Suprapubic skin (tissue), 4 donors: ENCODE measurements around the gene GALNT17. TPM values are rescaled to one million over a fixed set of nuclear protein-coding genes. Genes with fewer than 3 reads are reported as not detected.

Experiments
- DNase-seq, 2 donors: peaks; one replicate each; pipeline ENCODE4 v3.0.0-alpha.2; 2019; ENCODE audit warnings: low spot score in 2 of 2
- H3K27ac ChIP-seq: fragments of 200-600 bp; sonication (generic); one replicate; pipeline ENCODE4 v1.5.1; 2019
- H3K27me3 ChIP-seq: fragments of 200-600 bp; sonication (generic); one replicate; pipeline ENCODE4 v1.5.1; 2019
- H3K36me3 ChIP-seq: fragments of 200-600 bp; sonication (generic); one replicate; pipeline ENCODE4 v1.5.1; 2019
- H3K4me1 ChIP-seq: fragments of 200-600 bp; sonication (generic); one replicate; pipeline ENCODE4 v1.5.1; 2019
- H3K4me3 ChIP-seq: fragments of 200-600 bp; sonication (generic); one replicate; pipeline ENCODE4 v1.5.1; 2019; ENCODE audit warnings: mild to moderate bottlenecking
- H3K9me3 ChIP-seq: fragments of 200-600 bp; sonication (generic); one replicate; pipeline ENCODE4 v1.5.1; 2019
- EP300 ChIP-seq: sonication (generic); formaldehyde crosslinking; IDR thresholded peaks from one replicate; pipeline ENCODE4 v1.6.1; 2017; ENCODE audit warnings: antibody characterized with exemption
- POLR2A ChIP-seq, 2 donors: fragments of 450-650 bp; IDR thresholded peaks; one replicate each; pipeline ENCODE4 v1.6.1; 2017; ENCODE audit warnings: antibody characterized with exemption in 2 of 2, mild to moderate bottlenecking in 2 of 2, moderate library complexity in 2 of 2
- POLR2AphosphoS5 ChIP-seq, 3 donors: sonication (generic); formaldehyde crosslinking; IDR thresholded peaks; one replicate each; pipeline ENCODE4 v1.6.1; 2017; ENCODE audit warnings: antibody characterized with exemption in 3 of 3
- WGBS: methylation state at CpG from one replicate; pipeline ENCODE4 v1.1.5; 2018; 5-methylcytosine and 5-hydroxymethylcytosine counted together
- total RNA-seq, 4 donors: library from RNA; depleted of rRNA; stranded (reverse); fragments of >200 nt; gene quantifications; one replicate each; pipeline ENCODE4 v1.1.0, GENCODE V29; 2016
- TF ChIP-seq, protein P1 (sequence below), 2 donors: fragments of 200-600 bp in 1 of 2; fragments of 450-650 bp in 1 of 2; sonication (generic) in 1 of 2; IDR thresholded peaks; one replicate each; pipeline ENCODE4 v1.5.1; 2016 to 2019; ENCODE audit warnings: antibody characterized with exemption in 2 of 2, mild to moderate bottlenecking in 1 of 2, moderate library complexity in 1 of 2

Gene GALNT17
- total RNA-seq, 4 donors from 2014 or later = 2.0 to 4.7 (median 2.7) TPM

DNA sequence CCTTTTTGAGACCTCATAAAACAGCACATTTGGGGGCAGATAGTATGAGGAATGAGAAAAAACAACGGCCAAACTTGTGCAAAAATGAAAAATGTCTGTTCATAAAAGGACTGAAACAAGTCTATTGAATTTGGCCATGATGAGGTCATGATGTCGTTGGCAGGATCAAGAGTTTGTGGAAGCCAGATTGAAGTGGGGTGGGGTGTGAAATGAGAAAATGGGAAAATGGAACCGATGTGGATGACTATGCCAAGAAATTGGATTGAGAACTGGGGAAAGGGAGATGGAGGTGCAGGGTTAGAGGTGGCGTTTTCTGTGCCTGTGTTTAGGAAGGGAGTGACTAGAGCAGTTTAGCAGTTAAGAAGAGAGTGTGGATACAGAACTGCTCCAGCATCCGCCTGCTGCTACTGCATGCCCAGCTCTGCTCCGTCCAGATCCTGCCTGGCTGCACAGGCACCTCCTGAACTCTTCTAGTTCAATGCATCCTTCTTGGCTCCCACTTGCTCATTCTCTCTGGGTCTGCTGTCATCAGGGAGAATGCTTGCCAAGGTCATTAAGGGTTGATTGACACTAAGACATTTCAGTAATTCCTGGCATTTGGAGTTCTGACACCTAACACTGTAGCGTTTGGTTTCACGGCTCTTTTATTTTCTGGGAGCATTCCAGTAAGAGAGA is 111.9 kb downstream of the GALNT17 start:
- Histone ChIP-seq H3K27me3 (no peaks in the 10 kb centered on the region), H3K4me1 (no peaks in the 10 kb centered on the region), H3K4me3 (no peak overlapping the region), H3K9me3 (no peaks in the 10 kb centered on the region), H3K36me3 (no peaks in the 10 kb centered on the region), H3K27ac (no peak overlapping the region)
- WGBS = 43% methylated on average over 8 of the region's 8 CpGs
- DNase-seq = no peak
- TF ChIP-seq EP300 (no peak), POLR2AphosphoS5 (IDR thresholded peaks at IDR 0.05) (no peak), POLR2A (IDR thresholded peaks at IDR 0.05) (no peak)
- TF ChIP-seq, protein P1, sequence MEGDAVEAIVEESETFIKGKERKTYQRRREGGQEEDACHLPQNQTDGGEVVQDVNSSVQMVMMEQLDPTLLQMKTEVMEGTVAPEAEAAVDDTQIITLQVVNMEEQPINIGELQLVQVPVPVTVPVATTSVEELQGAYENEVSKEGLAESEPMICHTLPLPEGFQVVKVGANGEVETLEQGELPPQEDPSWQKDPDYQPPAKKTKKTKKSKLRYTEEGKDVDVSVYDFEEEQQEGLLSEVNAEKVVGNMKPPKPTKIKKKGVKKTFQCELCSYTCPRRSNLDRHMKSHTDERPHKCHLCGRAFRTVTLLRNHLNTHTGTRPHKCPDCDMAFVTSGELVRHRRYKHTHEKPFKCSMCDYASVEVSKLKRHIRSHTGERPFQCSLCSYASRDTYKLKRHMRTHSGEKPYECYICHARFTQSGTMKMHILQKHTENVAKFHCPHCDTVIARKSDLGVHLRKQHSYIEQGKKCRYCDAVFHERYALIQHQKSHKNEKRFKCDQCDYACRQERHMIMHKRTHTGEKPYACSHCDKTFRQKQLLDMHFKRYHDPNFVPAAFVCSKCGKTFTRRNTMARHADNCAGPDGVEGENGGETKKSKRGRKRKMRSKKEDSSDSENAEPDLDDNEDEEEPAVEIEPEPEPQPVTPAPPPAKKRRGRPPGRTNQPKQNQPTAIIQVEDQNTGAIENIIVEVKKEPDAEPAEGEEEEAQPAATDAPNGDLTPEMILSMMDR (IDR thresholded peaks at IDR 0.05) = no peak

DNA sequence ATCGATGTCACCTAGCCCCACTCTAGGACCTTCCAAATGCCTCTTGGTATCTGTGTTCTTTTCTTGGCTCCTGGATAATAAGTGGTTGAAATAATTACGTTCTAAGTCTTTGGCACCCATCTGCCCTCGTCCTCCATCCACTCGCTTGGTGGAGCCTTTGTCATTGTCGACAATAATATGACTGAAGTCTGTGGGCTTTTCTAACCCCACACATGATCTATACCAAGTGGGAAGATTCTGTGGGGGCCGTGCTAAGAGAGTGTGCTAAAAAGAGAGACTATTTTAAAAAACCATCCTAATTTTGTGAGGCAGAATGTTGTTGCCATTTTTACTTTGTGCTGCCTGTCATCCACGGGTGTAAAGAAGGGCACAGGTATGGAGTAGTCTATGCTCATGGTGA is 113.1 kb downstream of the GALNT17 start:
- H3K9me3 ChIP-seq = no peaks in the 10 kb centered on the region
- no peak overlapping the region for H3K4me3 ChIP-seq
- no peaks in the 10 kb centered on the region for H3K4me1 ChIP-seq
- 87% methylated on average over 7 of the region's 7 CpGs for WGBS
- no peaks in the 10 kb centered on the region for H3K36me3 ChIP-seq
- no peak for DNase-seq
- H3K27ac ChIP-seq = no peak overlapping the region
- TF ChIP-seq, protein P1 (IDR thresholded peaks at IDR 0.05) = no peak
- TF ChIP-seq POLR2AphosphoS5 (IDR thresholded peaks at IDR 0.05) (no peak), EP300 (no peak), POLR2A (IDR thresholded peaks at IDR 0.05) (no peak)
- no peaks in the 10 kb centered on the region for H3K27me3 ChIP-seq

DNA sequence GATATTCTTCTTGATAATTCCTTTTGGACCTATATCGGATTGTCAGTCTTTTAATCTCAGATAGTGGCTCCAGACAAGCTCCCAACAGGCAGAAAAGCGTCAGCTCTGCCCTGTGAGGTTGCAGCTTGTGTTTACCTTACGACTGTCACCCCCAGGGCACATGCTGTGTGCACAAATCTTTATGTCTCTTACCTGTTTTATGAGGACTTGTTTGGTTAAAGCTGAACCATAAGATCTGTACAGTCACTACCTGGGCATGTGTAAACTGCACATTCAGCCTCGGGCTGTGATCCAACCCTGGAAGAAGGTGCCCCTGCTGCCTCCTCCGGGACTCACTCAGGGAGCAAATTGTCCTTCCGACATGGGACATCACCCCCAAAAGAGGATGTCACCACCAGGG is 119.8 kb downstream of the GALNT17 start:
- Histone ChIP-seq H3K27ac (no peak overlapping the region), H3K27me3 (no peaks in the 10 kb centered on the region), H3K4me3 (no peak overlapping the region), H3K36me3 (no peaks in the 10 kb centered on the region), H3K4me1 (no peaks in the 10 kb centered on the region), H3K9me3 (no peaks in the 10 kb centered on the region)
- WGBS = 51% methylated on average over 6 of the region's 6 CpGs
- no peak for TF ChIP-seq POLR2A (IDR thresholded peaks at IDR 0.05)
- TF ChIP-seq POLR2AphosphoS5 (IDR thresholded peaks at IDR 0.05) = no peak
- no peak for TF ChIP-seq EP300
- TF ChIP-seq, protein P1 (IDR thresholded peaks at IDR 0.05) = no peak
- DNase-seq = peak in 1 of 2 donors; percentile 20

DNA sequence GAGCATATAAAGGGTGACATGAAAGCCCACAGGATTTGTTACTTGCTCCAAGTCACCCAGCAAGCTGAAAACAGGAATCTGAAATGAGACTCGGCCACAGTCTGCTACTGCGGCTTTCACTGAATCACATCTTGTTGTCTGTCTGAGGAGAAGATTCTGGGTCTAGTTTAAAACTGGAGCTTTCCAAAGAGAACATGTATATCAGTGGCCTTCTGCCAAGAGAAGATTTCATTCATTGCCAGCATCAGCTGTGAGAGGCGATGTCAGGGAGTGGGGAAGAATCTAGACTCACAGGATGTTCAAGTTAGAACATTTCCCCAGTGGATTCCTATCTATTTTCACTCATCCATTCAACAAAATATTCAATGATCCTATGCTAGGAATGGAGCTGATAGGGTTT is 122.8 kb downstream of the GALNT17 start:
- DNase-seq = no peak
- WGBS = 52% methylated on average over 3 of the region's 3 CpGs
- H3K27ac ChIP-seq = no peak overlapping the region
- TF ChIP-seq EP300 = no peak
- TF ChIP-seq POLR2A (IDR thresholded peaks at IDR 0.05) = no peak
- H3K9me3 ChIP-seq = no peaks in the 10 kb centered on the region
- no peaks in the 10 kb centered on the region for H3K4me1 ChIP-seq
- no peaks in the 10 kb centered on the region for H3K36me3 ChIP-seq
- H3K4me3 ChIP-seq = no peak overlapping the region
- no peaks in the 10 kb centered on the region for H3K27me3 ChIP-seq

DNA sequence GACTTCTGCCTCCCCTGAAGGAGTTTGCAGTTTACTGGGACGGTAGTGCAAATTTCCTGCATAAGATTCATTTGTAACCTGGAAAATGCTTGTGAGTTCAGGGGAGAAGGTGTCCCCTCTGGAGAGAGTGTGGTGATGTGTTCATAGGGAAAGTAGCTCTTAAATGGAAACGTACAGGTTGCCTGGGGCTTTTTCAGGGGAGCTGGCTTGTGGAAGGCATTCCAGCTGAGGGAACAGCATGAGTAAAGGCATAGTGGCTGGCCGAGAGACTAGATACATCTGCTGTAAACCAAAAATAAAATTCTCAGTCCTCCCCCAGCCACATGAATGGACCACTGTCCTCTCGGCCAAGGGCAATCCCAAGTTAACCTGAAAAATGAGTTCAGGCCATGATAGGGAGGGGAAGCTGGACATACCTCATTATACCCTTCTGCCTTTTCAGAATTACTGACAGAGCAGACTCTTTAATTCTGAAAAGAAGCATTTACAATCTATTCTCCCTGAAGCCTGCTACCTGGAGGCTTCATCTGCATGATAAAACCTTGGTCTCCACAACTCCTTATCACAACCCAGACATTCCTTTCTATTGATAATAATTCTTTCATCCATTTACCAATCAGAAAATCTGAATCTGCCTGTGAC is 123.7 kb downstream of the GALNT17 start:
- no peaks in the 10 kb centered on the region for H3K4me1 ChIP-seq
- peak in 1 of 2 donors; percentile 9 for DNase-seq
- WGBS = 69% methylated on average over 4 of the region's 4 CpGs
- TF ChIP-seq POLR2A (IDR thresholded peaks at IDR 0.05) (no peak), POLR2AphosphoS5 (IDR thresholded peaks at IDR 0.05) (no peak), EP300 (no peak)
- TF ChIP-seq, protein P1 (IDR thresholded peaks at IDR 0.05) = no peak
- no peaks in the 10 kb centered on the region for H3K9me3 ChIP-seq
- no peak overlapping the region for H3K4me3 ChIP-seq
- no peaks in the 10 kb centered on the region for H3K36me3 ChIP-seq
- no peaks in the 10 kb centered on the region for H3K27me3 ChIP-seq
- no peak overlapping the region for H3K27ac ChIP-seq
